Measurements from ENCODE around the gene SELENOH. TPM values are rescaled to one million over a fixed set of nuclear protein-coding genes. Genes with fewer than 3 reads are reported as not detected.

The SELENOH gene
- total and polyA plus RNA-seq, 2 of the 8 experiments (the other 6 are each of a cell fraction or from before 2014, with no cell fraction given) = 243 to 264 TPM

DNA sequence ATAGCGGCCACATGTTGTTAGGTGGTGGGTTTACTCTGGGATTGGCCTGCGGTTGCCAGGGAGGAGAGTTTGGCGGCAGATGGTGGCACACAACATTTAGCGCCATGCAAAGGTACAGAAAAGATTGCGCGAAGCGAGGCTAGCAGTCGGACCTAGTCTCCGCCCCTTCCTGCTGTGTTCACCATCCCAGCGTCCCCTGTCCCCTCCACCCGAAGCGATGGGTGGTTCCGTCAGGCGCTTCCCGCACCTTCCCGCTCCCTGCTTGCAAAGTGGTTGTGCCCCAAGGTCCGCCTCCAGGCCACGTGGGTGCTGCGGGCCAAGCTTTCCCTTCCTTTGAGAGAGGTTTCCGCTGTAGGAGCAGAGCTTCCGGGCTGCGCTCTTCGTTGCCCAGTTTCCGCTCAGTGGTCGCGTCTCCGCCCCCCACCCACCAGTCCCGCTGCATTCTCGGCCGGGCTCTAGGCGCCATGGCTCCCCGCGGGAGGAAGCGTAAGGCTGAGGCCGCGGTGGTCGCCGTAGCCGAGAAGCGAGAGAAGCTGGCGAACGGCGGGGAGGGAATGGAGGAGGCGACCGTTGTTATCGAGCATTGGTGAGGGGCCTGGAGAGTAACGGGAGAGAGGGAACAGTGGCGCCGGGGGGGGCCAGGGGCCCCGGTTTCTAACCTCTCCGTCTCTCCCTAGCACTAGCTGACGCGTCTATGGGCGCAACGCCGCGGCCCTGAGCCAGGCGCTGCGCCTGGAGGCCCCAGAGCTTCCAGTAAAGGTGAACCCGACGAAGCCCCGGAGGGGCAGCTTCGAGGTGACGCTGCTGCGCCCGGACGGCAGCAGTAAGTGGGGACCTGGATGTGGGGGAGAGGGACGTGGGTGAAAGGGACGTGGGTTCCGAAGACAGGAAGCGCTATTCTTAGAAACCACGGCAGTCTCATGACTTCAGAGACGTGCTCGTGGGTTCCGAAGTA, at the start of gene SELENOH (continued):
- TF ChIP-seq SIRT6 (IDR thresholded peaks at IDR 0.05; ENCODE audit: low read length) (no peak), CHD2 (IDR thresholded peaks at IDR 0.05; ENCODE audit: low read length) (peak; percentile 81), SP4 (IDR thresholded peaks at IDR 0.05; ENCODE audit: low read length) (peak; percentile 94), TBP (IDR thresholded peaks at IDR 0.05; ENCODE audit: low read depth, low read length) (peak; percentile 92), PHF8 (conservative IDR thresholded peaks at IDR 0.05; ENCODE audit: low read depth, low read length) (peak; percentile 91), MAFK (IDR thresholded peaks at IDR 0.05; ENCODE audit: low read depth, low read length) (no peak; the same call in 1 of the 2 replicates)
